MM.1S (cell line): ENCODE data around the gene POU2AF3.
"Not testable (repeated sequence)": the region's sequence is repeated elsewhere in the genome, so short reads cannot be mapped to it uniquely, and the experiment has no call there.

Experiments used
- DNase-seq: peaks from one replicate; pipeline ENCODE4 v3.0.0-alpha.2; 2015
- H2AFZ ChIP-seq: fragments of 300-600 bp; sonication (generic); 2 replicates; pipeline ENCODE4 v1.6.0; 2016; ENCODE audit warnings: antibody characterized with exemption, low read length
- H3F3A ChIP-seq: fragments of 300-600 bp; sonication (generic); 2 replicates; pipeline ENCODE4 v1.6.1; 2016; ENCODE audit warnings: mild to moderate bottlenecking, antibody characterized with exemption, low read length, moderate library complexity, mixed read lengths; ENCODE audit not compliant: insufficient read depth
- H3K27ac ChIP-seq: fragments of 300-600 bp; sonication (generic); 2 replicates; pipeline ENCODE4 v1.5.1; 2016; ENCODE audit warnings: mild to moderate bottlenecking, low read length
- H3K27me3 ChIP-seq: fragments of 300-600 bp; sonication (generic); replicated peaks from 2 replicates; pipeline ENCODE4 v1.6.0; 2016; ENCODE audit warnings: low read length; ENCODE audit not compliant: insufficient read depth
- H3K36me3 ChIP-seq: fragments of 300-600 bp; sonication (generic); replicated peaks from 2 replicates; pipeline ENCODE4 v1.6.1; 2016; ENCODE audit warnings: mild to moderate bottlenecking, low read length, mixed read lengths; ENCODE audit not compliant: insufficient read depth
- H3K4me1 ChIP-seq: fragments of 300-600 bp; sonication (generic); 2 replicates; pipeline ENCODE4 v1.6.1; 2016; ENCODE audit warnings: low read length, mixed read lengths
- H3K4me2 ChIP-seq: fragments of 300-600 bp; sonication (generic); 2 replicates; pipeline ENCODE4 v1.6.0; 2016; ENCODE audit warnings: low read depth, low read length
- H3K4me3 ChIP-seq: fragments of 300-600 bp; sonication (generic); 2 replicates; pipeline ENCODE4 v1.5.1; 2016; ENCODE audit warnings: low read length, mixed read lengths
- H3K79me2 ChIP-seq: fragments of 300-600 bp; sonication (generic); 2 replicates; pipeline ENCODE4 v1.6.1; 2016; ENCODE audit warnings: mixed run types, low read length, mixed read lengths
- H3K9ac ChIP-seq: fragments of 300-600 bp; sonication (generic); 2 replicates; pipeline ENCODE4 v1.6.1; 2016; ENCODE audit warnings: low read length, mixed read lengths
- H3K9me2 ChIP-seq: fragments of 300-600 bp; sonication (generic); replicated peaks from 2 replicates; pipeline ENCODE4 v1.6.1; 2016; ENCODE audit warnings: mild to moderate bottlenecking, low read length, mixed read lengths; ENCODE audit not compliant: insufficient read depth
- H3K9me3 ChIP-seq: fragments of 300-600 bp; sonication (generic); replicated peaks from 2 replicates; pipeline ENCODE4 v1.6.1; 2016; ENCODE audit warnings: mild to moderate bottlenecking, low read length, mixed read lengths; ENCODE audit not compliant: insufficient read depth
- H4K20me1 ChIP-seq: fragments of 300-600 bp; sonication (generic); 2 replicates; pipeline ENCODE4 v1.6.1; 2016; ENCODE audit warnings: mild to moderate bottlenecking, low read length, moderate library complexity, mixed read lengths; ENCODE audit not compliant: insufficient read depth
- CTCF ChIP-seq: fragments of 300-600 bp; sonication (generic); IDR thresholded peaks from 2 replicates; pipeline ENCODE4 v1.5.1; 2016; ENCODE audit warnings: antibody characterized with exemption, low read length, mixed read lengths
- EZH2 ChIP-seq: fragments of 300-600 bp; sonication (generic); optimal IDR thresholded peaks from 2 replicates; pipeline ENCODE3; 2017; ENCODE audit warnings: low read depth, mild to moderate bottlenecking, antibody characterized with exemption, low read length, mixed read lengths
- EZH2phosphoT487 ChIP-seq: fragments of 300-600 bp; sonication (generic); IDR thresholded peaks from 2 replicates; pipeline ENCODE4 v1.6.1; 2018; ENCODE audit warnings: antibody characterized with exemption, low read length

Gene POU2AF3

GRCh38 chr11:111285189-111286091, 12.9 kb upstream of the POU2AF3 start:
- Histone ChIP-seq H3K27ac (no peak overlapping the region), H2AFZ (no peak overlapping the region), H3K4me2 (no peak overlapping the region), H3K4me1 (no peaks in the 10 kb centered on the region), H3F3A (no peaks in the 10 kb centered on the region), H3K79me2 (no peaks in the 10 kb centered on the region), H3K4me3 (no peak overlapping the region), H3K36me3 (no peaks in the 10 kb centered on the region), H3K9me3 (no peaks in the 10 kb centered on the region), H3K9ac (no peak overlapping the region), H3K27me3 (no peaks in the 10 kb centered on the region), H3K9me2 (no peaks in the 10 kb centered on the region), H4K20me1 (no peaks in the 10 kb centered on the region)
- DNase-seq, result no peak
- TF ChIP-seq EZH2phosphoT487 (no peak), EZH2 (no peak), CTCF (no peak)

- no peak overlapping the region for H3K9ac ChIP-seq
- no peaks in the 10 kb centered on the region for H4K20me1 ChIP-seq
- no peak overlapping the region for H2AFZ ChIP-seq
- H3K36me3 ChIP-seq, result no peaks in the 10 kb centered on the region
- TF ChIP-seq EZH2 (no peak), EZH2phosphoT487 (no peak), CTCF (no peak)
- no peak for DNase-seq
- no peaks in the 10 kb centered on the region for H3K9me3 ChIP-seq
- H3K4me3 ChIP-seq, result no peak overlapping the region
- H3K9me2 ChIP-seq, result no peaks in the 10 kb centered on the region
- no peaks in the 10 kb centered on the region for H3F3A ChIP-seq
- H3K4me1 ChIP-seq, result no peaks in the 10 kb centered on the region
- no peak overlapping the region for H3K4me2 ChIP-seq
- no peaks in the 10 kb centered on the region for H3K79me2 ChIP-seq
- no peaks in the 10 kb centered on the region for H3K27me3 ChIP-seq
- no peak overlapping the region for H3K27ac ChIP-seq
Measured at GRCh38 chr11:111291764-111292163, 6.6 kb upstream of the POU2AF3 start.

GRCh38 chr11:111292408-111292807, 5.9 kb upstream of the POU2AF3 start:
- not testable (repeated sequence) for H3K4me3 ChIP-seq, H2AFZ ChIP-seq, H3K27ac ChIP-seq, H3K4me1 ChIP-seq, H3K9me2 ChIP-seq, H3K79me2 ChIP-seq, H3K36me3 ChIP-seq, H3K9me3 ChIP-seq, DNase-seq, H4K20me1 ChIP-seq, H3F3A ChIP-seq, H3K9ac ChIP-seq, H3K4me2 ChIP-seq, H3K27me3 ChIP-seq

GRCh38 chr11:111296196-111296595, 2.1 kb upstream of the POU2AF3 start:
- H3K27ac ChIP-seq, result no peak overlapping the region
- H3K4me2 ChIP-seq, result no peak overlapping the region
- no peaks in the 10 kb centered on the region for H3K27me3 ChIP-seq
- H3K79me2 ChIP-seq, result no peaks in the 10 kb centered on the region
- H3K9ac ChIP-seq, result no peak overlapping the region
- H3K9me3 ChIP-seq, result no peaks in the 10 kb centered on the region
- TF ChIP-seq CTCF (no peak), EZH2 (no peak), EZH2phosphoT487 (no peak)
- H3K9me2 ChIP-seq, result no peaks in the 10 kb centered on the region
- H3F3A ChIP-seq, result no peaks in the 10 kb centered on the region
- H3K4me1 ChIP-seq, result no peaks in the 10 kb centered on the region
- H3K4me3 ChIP-seq, result no peak overlapping the region
- no peak for DNase-seq
- no peaks in the 10 kb centered on the region for H3K36me3 ChIP-seq
- H2AFZ ChIP-seq, result no peak overlapping the region
- no peaks in the 10 kb centered on the region for H4K20me1 ChIP-seq
